Activated naive CD4-positive, alpha-beta T cell treated with anti-CD3 and anti-CD28 coated beads, Interleukin-2, amount 50 U/mL, for 72 hours (primary cell): Measurements from ENCODE around the gene C1orf21. TPM values are rescaled to one million over a fixed set of nuclear protein-coding genes. Genes with fewer than 3 reads are reported as not detected.

Experiments
- ATAC-seq, 2 donors: fragments of 150-1000 bp; cut with Tn5 transposase; 2 replicates each; pipeline ENCODE4 v1.10.0; 2021; ENCODE audit warnings: mild to moderate bottlenecking in 2 of 2, moderate library complexity in 2 of 2
- DNase-seq, 2 donors: peaks; one replicate each; pipeline ENCODE4 v3.0.0; 2021 to 2022; ENCODE audit warnings: low spot score in 2 of 2
- H3K27ac Mint-ChIP-seq, 2 donors: one replicate each; pipeline ENCODE4 v1.8.0; 2022; ENCODE audit warnings: mild to moderate bottlenecking in 2 of 2, mixed read lengths in 2 of 2
- H3K36me3 Mint-ChIP-seq, 2 donors: one replicate each; pipeline ENCODE4 v1.8.0; 2022; ENCODE audit warnings: mixed read lengths in 2 of 2
- H3K9me3 Mint-ChIP-seq, 2 donors: one replicate each; pipeline ENCODE4 v1.8.0; 2022; ENCODE audit warnings: mixed read lengths in 2 of 2
- total RNA-seq, 2 donors: library from RNA; stranded (reverse); gene quantifications; one replicate each; pipeline ENCODE4 v1.2.3, GENCODE V29; 2022

The C1orf21 gene
- total RNA-seq, 2 donors from 2014 or later = 2.2 to 2.3 TPM

DNA sequence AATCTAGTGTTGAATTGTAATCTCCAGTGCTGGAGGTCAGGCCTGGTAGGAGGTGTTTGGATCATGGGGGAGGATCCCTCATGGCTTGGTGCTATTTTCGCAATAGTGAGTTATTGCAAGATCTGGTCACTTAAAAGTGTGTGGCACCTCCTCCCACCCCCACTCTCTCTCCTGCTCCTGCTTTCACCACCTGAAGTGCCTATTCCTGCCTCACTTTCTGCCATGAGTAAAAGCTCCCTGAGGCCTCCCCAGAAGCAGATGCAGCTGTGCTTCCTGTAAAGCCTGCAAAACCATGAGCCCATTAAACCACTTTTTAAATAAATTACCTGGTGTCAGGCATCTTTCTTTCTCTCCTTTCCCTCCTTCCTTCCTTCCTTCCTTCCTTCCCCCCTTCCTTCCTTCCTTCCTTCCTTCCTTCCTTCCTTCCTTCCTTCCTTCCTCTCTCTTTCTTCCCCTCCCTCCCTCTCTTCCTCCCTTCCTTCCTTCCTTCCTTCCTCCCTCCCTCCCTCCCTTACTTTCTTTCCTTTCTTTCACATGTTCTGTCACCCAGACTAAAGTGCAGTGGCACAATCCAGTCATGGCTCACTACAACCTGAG is 172.4 kb downstream of the C1orf21 start:
- H3K36me3 Mint-ChIP-seq = no peaks in the 10 kb centered on the region
- DNase-seq (no peak), ATAC-seq (no peak)
- H3K9me3 Mint-ChIP-seq = peaks cover 0 to 14% of the 10 kb centered on the region in 2 donors
- H3K27ac Mint-ChIP-seq = no peak overlapping the region

DNA sequence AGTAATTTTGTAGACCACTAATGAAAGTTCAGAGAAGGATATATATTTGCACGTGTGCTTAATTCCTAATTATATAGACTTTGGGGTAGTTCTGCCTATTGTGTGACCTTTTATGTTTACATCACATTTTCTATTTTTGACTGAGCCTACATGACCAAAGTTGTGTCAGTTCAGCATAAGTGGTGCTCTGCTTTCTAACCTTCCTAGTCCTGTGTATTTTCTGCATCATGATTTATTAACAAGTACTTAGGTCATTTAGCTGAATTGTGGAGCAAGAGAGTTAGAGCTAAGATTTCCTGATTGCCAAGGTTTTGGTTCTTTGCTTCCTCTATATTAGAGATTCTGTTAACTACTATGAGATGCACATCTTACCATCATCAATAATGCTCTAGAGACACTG is 176.0 kb downstream of the C1orf21 start:
- ATAC-seq (no peak), DNase-seq (no peak)
- Mint-ChIP-seq H3K36me3 (no peaks in the 10 kb centered on the region), H3K9me3 (peaks cover 0 to 11% of the 10 kb centered on the region in 2 donors), H3K27ac (no peak overlapping the region)

DNA sequence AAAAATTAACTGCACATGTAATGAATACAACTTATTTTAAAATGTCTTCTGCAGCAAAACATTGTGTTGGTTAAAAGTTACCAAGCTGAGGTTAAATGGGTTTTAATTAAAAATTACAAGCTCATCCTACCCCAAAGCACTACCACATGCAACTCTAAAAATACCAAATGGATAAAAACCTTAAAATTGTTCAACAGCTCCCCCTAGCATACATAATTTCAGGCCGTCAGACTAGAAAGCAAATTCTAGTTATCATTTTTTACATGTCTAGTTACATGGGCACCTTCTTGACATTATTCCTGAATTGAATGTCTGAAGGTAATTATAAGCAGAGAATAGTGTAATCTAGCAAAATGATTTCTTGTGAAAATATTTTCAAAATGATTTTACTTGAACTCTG is 176.5 kb downstream of the C1orf21 start:
- H3K9me3 Mint-ChIP-seq = peaks cover 0 to 7% of the 10 kb centered on the region in 2 donors
- no peak for ATAC-seq
- no peaks in the 10 kb centered on the region for H3K36me3 Mint-ChIP-seq
- no peak overlapping the region for H3K27ac Mint-ChIP-seq
- DNase-seq = no peak

GRCh38 chr1:184567009-184567408 is 180.2 kb downstream of the C1orf21 start:
- ATAC-seq (no peak), DNase-seq (no peak)
- Mint-ChIP-seq H3K27ac (no peak overlapping the region), H3K36me3 (no peaks in the 10 kb centered on the region), H3K9me3 (no peaks in the 10 kb centered on the region)

DNA sequence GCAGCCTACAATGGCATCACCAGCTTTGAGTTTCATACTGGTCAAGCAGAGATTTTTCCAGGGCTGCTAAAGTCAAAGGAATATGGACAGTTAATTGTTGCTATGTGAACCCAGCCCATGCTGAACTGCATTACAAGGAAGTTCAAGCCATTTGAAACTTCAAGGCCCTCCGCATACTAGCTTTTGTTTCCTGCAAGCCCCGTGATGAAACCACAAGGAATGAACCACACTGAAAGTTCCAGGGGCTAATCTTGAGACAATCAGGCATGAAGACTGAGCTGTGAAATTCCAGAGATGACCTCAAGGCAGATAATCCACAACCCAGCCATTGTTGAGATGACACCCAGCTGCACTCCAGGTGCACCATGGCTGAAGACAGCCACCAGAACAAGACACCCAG is 180.8 kb downstream of the C1orf21 start:
- DNase-seq (no peak), ATAC-seq (no peak)
- no peaks in the 10 kb centered on the region for H3K9me3 Mint-ChIP-seq
- no peaks in the 10 kb centered on the region for H3K36me3 Mint-ChIP-seq
- no peak overlapping the region for H3K27ac Mint-ChIP-seq

- Mint-ChIP-seq H3K36me3 (no peaks in the 10 kb centered on the region), H3K27ac (no peak overlapping the region), H3K9me3 (no peaks in the 10 kb centered on the region)
- DNase-seq (no peak), ATAC-seq (no peak)
Measured at GRCh38 chr1:184568148-184568547, 181.3 kb downstream of the C1orf21 start.

DNA sequence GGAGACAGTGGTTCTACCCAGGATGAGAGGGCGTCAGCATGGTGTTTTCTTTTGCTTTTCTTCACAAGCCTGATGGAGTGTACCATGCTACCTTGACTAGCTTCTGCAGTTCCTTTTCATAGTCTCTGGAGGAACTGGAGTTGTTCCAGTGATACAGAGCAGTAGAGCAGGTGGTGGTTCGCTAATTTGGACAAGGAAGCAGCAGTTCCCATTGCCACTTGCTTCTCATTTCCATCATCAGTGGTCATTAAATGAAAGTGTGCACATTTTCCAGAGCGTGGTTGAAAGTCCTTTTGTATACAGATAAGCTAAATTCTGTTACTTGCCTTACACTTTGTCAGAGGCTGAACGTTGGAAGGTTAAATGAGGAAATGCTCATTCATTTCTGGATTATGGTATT is 182.3 kb downstream of the C1orf21 start:
- H3K9me3 Mint-ChIP-seq = no peaks in the 10 kb centered on the region
- no peak overlapping the region for H3K27ac Mint-ChIP-seq
- no peaks in the 10 kb centered on the region for H3K36me3 Mint-ChIP-seq
- ATAC-seq = no peak
- DNase-seq = no peak

DNA sequence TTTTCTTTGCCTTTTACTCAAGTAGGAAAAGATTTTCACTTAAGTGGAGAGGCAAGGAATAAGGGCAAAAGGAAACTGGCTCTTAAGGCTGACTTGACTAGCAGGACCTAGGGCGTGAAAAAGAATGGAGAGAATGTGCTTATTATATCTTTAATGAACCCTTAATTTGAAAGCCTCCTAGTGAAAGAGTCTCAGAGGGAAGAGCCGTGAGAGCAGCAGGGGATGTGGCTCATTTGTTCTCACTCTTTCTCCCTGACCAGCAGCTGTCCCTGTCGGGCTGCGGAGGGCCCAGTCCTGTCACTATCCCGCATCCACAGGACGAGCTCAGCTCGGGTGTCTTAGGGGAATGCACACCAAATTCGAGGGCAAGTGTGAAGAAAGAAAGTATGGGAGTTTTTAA is 187.8 kb downstream of the C1orf21 start:
- DNase-seq = no peak
- H3K27ac Mint-ChIP-seq = no peak overlapping the region
- no peaks in the 10 kb centered on the region for H3K9me3 Mint-ChIP-seq
- no peak for ATAC-seq
- H3K36me3 Mint-ChIP-seq = no peaks in the 10 kb centered on the region

GRCh38 chr1:184576822-184577221 is 190.0 kb downstream of the C1orf21 start:
- no peak for DNase-seq
- Mint-ChIP-seq H3K27ac (no peak overlapping the region), H3K36me3 (no peaks in the 10 kb centered on the region), H3K9me3 (peaks cover 5% of the 10 kb centered on the region in 2 donors)
- ATAC-seq = no peak

GRCh38 chr1:184577319-184577718 is 190.5 kb downstream of the C1orf21 start:
- no peak overlapping the region for H3K27ac Mint-ChIP-seq
- DNase-seq (no peak), ATAC-seq (no peak)
- no peaks in the 10 kb centered on the region for H3K36me3 Mint-ChIP-seq
- peaks cover 5% of the 10 kb centered on the region in 2 donors for H3K9me3 Mint-ChIP-seq

DNA sequence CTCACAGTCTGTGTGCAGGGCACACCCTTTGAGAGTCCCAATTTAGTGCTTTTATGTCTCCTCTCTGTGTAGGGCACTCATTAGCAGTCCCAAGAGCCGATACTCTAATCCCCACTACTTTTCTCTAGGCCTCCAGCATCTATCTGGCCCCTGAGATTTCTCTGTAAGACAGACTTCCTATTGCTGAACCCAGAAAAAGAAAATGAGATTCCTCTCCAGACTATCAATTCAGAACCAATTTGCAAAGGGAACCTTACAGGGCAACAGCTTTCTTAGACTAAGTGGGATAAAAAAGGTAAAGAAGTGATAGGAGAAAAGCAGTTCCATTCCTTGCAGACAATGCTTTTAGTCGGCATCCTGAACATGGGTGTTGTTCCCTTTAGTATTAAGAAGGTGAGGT is 195.6 kb downstream of the C1orf21 start:
- H3K36me3 Mint-ChIP-seq = no peaks in the 10 kb centered on the region
- no peak for ATAC-seq
- no peak for DNase-seq

GRCh38 chr1:184583849-184584248 is 197.0 kb downstream of the C1orf21 start:
- Mint-ChIP-seq H3K27ac (no peak overlapping the region), H3K36me3 (no peaks in the 10 kb centered on the region), H3K9me3 (peaks cover 5% of the 10 kb centered on the region in 2 donors)
- ATAC-seq = no peak
- DNase-seq = no peak

More for the DNA sequence above, 195.6 kb downstream of the C1orf21 start:
- Mint-ChIP-seq H3K27ac (no peak overlapping the region), H3K9me3 (peaks cover 5% of the 10 kb centered on the region in 2 donors)

DNA sequence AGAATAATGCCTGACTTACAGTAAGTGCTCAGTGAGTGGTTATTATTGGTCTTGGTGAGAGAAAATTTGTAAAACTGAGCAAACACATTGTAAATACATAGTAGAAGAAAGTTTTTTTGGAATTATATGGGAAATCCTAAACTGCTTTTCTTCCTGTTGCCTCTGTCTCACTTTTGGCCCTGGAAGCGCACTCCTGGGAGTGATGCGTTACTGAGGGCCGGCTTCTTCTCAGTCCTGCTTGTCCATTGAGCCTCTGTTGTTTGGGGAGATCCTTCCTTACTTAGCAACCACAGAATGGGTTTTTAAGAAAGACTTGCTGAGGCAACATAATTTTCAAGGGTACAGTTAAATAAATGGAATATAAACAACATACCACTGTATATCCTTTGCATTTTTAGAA is 201.9 kb downstream of the C1orf21 start:
- DNase-seq (no peak), ATAC-seq (no peak)
- Mint-ChIP-seq H3K9me3 (no peaks in the 10 kb centered on the region), H3K36me3 (no peaks in the 10 kb centered on the region), H3K27ac (no peak overlapping the region)

- no peaks in the 10 kb centered on the region for H3K9me3 Mint-ChIP-seq
- DNase-seq (no peak), ATAC-seq (no peak)
- H3K27ac Mint-ChIP-seq = no peak overlapping the region
- no peaks in the 10 kb centered on the region for H3K36me3 Mint-ChIP-seq
Measured at GRCh38 chr1:184590163-184590750, 203.4 kb downstream of the C1orf21 start.

GRCh38 chr1:184593597-184593996 is 206.8 kb downstream of the C1orf21 start:
- H3K9me3 Mint-ChIP-seq = no peaks in the 10 kb centered on the region
- ATAC-seq (no peak), DNase-seq (no peak)
- no peak overlapping the region for H3K27ac Mint-ChIP-seq
- H3K36me3 Mint-ChIP-seq = no peaks in the 10 kb centered on the region

DNA sequence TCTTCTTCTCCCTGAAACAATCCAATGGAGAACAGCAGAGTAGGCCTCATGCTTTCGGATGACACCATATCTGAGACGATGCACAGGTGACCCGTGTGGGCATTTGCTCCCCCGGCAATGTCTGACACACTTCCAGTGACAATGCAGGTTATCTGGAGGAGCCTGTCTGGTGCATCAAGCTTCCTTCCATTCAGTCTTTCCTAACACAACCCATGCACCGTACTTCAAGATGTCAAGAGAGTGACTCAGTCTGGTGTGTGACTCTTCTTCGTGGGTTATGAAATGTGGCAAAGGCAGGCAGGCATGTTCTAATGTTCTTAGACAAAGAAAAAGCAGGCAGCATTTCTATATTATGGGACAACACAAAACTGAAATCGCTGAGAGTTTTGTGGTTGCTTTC is 208.8 kb downstream of the C1orf21 start:
- no peaks in the 10 kb centered on the region for H3K9me3 Mint-ChIP-seq
- no peaks in the 10 kb centered on the region for H3K36me3 Mint-ChIP-seq
- DNase-seq = no peak
- H3K27ac Mint-ChIP-seq = no peak overlapping the region
- no peak for ATAC-seq

DNA sequence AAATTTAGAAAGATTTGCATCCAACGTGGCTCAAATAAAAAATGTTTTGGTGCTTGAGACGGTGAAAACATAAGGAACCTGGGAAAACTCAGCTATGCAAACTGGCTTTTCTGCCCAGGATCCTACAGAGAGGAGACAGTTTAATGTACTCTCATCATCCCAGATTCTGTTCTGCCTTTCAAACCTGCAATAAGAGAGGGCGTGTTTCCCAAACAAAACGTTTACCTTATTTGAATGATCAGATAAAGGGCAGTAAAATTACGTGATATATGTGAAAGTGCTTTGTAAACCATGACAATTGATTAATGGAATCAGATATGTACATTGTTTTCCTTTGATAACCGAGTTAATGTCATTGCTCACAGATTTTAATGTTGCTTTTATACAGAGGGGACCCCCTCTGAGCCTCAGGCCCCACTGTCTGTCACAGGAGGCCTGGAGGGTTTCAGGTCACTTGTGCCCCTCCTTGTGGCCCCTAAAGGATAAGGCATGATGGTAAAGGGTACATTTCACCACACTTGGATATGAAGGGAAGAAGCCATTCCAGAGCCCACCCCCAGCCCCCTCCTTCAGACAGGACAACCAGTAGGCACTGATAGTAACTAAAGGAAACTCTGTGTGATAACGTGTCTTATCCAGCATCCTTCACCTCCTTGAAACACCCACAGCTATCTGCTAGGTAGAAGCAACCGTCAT is 210.3 kb downstream of the C1orf21 start:
- no peak for ATAC-seq
- H3K36me3 Mint-ChIP-seq = no peaks in the 10 kb centered on the region

More for the DNA sequence above, 210.3 kb downstream of the C1orf21 start:
- Mint-ChIP-seq H3K27ac (no peak overlapping the region), H3K9me3 (no peaks in the 10 kb centered on the region)
- no peak for DNase-seq
